Vagina (tissue), 2 donors: ENCODE results near the gene POU6F2. TPM values are rescaled to one million over a fixed set of nuclear protein-coding genes. Genes with fewer than 3 reads are reported as not detected.

Experiments used
- DNase-seq, 2 donors: peaks; one replicate each; pipeline ENCODE4 v3.0.0-alpha.2; 2017; ENCODE audit errors: extremely low spot score in 2 of 2
- H3K27ac ChIP-seq: fragments of 200-600 bp; sonication (generic); one replicate; pipeline ENCODE4 v1.5.1; 2019
- H3K27me3 ChIP-seq: fragments of 200-600 bp; sonication (generic); one replicate; pipeline ENCODE4 v1.5.1; 2019
- H3K36me3 ChIP-seq, 2 donors: fragments of 200-600 bp; sonication (generic); one replicate each; pipeline ENCODE4 v1.5.1; 2017 to 2019
- H3K4me1 ChIP-seq: fragments of 200-600 bp; sonication (generic); one replicate; pipeline ENCODE4 v1.5.1; 2019
- H3K4me3 ChIP-seq, 2 donors: fragments of 200-600 bp; sonication (generic); 1 replicate in 1 of 2; 2 replicates in 1 of 2; pipeline ENCODE4 v1.5.1; 2016 to 2019
- H3K9me3 ChIP-seq: fragments of 200-600 bp; sonication (generic); one replicate; pipeline ENCODE4 v1.5.1; 2019
- CTCF ChIP-seq, 3 experiments: fragments of 450-650 bp in 2 of 3; fragments of 200-600 bp in 1 of 3; sonication (generic) in 1 of 3; IDR thresholded peaks; one replicate each; pipeline ENCODE4 v1.5.1; 2017 to 2019; ENCODE audit warnings: antibody characterized with exemption in 3 of 3, mild to moderate bottlenecking in 2 of 3, moderate library complexity in 2 of 3
- POLR2A ChIP-seq, 2 donors: fragments of 450-650 bp; IDR thresholded peaks; one replicate each; pipeline ENCODE4 v1.6.1; 2017; ENCODE audit warnings: antibody characterized with exemption in 2 of 2, mild to moderate bottlenecking in 2 of 2, moderate library complexity in 2 of 2
- POLR2AphosphoS5 ChIP-seq, 2 donors: sonication (generic); formaldehyde crosslinking; IDR thresholded peaks; one replicate each; pipeline ENCODE4 v1.9.0; 2017; ENCODE audit warnings: antibody characterized with exemption in 2 of 2, mild to moderate bottlenecking in 2 of 2, low read depth in 1 of 2; ENCODE audit not compliant: insufficient read depth in 1 of 2
- intact Hi-C: fragments of 100-400 bp; cut with DNase I; formaldehyde crosslinking; loops from one replicate; pipeline ENCODE4 v1.15.1; 2023
- total RNA-seq: library from RNA; depleted of rRNA; stranded (reverse); fragments of >200 nt; gene quantifications from one replicate; pipeline ENCODE4 v1.2.3, GENCODE V29; 2016

POU6F2 gene
- total RNA-seq, 1 donor from 2014 or later, result not detected

- H3K9me3 ChIP-seq, result no peaks in the 10 kb centered on the region
- intact Hi-C loops, result no loop called here
- TF ChIP-seq POLR2A (IDR thresholded peaks at IDR 0.05) (no peak), POLR2AphosphoS5 (IDR thresholded peaks at IDR 0.05; ENCODE audit: insufficient read depth in 1 of 2, low read depth in 1 of 2) (no peak), CTCF (IDR thresholded peaks at IDR 0.05) (no peak)
- no peak overlapping the region for H3K4me3 ChIP-seq
- H3K27me3 ChIP-seq, result no peaks in the 10 kb centered on the region
- no peaks in the 10 kb centered on the region for H3K4me1 ChIP-seq
- H3K36me3 ChIP-seq, result no peaks in the 10 kb centered on the region
- DNase-seq, result no peak
- H3K27ac ChIP-seq, result no peak overlapping the region
Measured at GRCh38 chr7:39428221-39428620, 450.5 kb downstream of the POU6F2 start.

GRCh38 chr7:39429421-39429820 lies 451.7 kb downstream of the POU6F2 start:
- intact Hi-C loops, result no loop called here

GRCh38 chr7:39430441-39430840 lies 452.7 kb downstream of the POU6F2 start:
- Histone ChIP-seq H3K4me3 (no peak overlapping the region), H3K36me3 (no peaks in the 10 kb centered on the region), H3K27ac (no peak overlapping the region), H3K27me3 (no peaks in the 10 kb centered on the region), H3K9me3 (no peaks in the 10 kb centered on the region), H3K4me1 (no peaks in the 10 kb centered on the region)
- DNase-seq, result no peak
- intact Hi-C loops, result no loop called here
- TF ChIP-seq POLR2A (IDR thresholded peaks at IDR 0.05) (no peak), CTCF (IDR thresholded peaks at IDR 0.05) (no peak), POLR2AphosphoS5 (IDR thresholded peaks at IDR 0.05; ENCODE audit: insufficient read depth in 1 of 2, low read depth in 1 of 2) (no peak)

More at GRCh38 chr7:39429421-39429820, 451.7 kb downstream of the POU6F2 start:
- no peak for DNase-seq
- TF ChIP-seq CTCF (IDR thresholded peaks at IDR 0.05) (no peak), POLR2AphosphoS5 (IDR thresholded peaks at IDR 0.05; ENCODE audit: insufficient read depth in 1 of 2, low read depth in 1 of 2) (no peak), POLR2A (IDR thresholded peaks at IDR 0.05) (no peak)
- Histone ChIP-seq H3K27ac (no peak overlapping the region), H3K27me3 (no peaks in the 10 kb centered on the region), H3K4me1 (no peaks in the 10 kb centered on the region), H3K36me3 (no peaks in the 10 kb centered on the region), H3K9me3 (no peaks in the 10 kb centered on the region), H3K4me3 (no peak overlapping the region)

GRCh38 chr7:39430909-39431641 lies 453.4 kb downstream of the POU6F2 start:
- Histone ChIP-seq H3K4me1 (no peaks in the 10 kb centered on the region), H3K27ac (no peak overlapping the region), H3K27me3 (no peaks in the 10 kb centered on the region), H3K36me3 (no peaks in the 10 kb centered on the region), H3K9me3 (no peaks in the 10 kb centered on the region), H3K4me3 (no peak overlapping the region)
- intact Hi-C loops, result no loop called here
- TF ChIP-seq POLR2A (IDR thresholded peaks at IDR 0.05), result no peak
- TF ChIP-seq POLR2AphosphoS5 (IDR thresholded peaks at IDR 0.05; ENCODE audit: insufficient read depth in 1 of 2, low read depth in 1 of 2), result no peak
- no peak for TF ChIP-seq CTCF (IDR thresholded peaks at IDR 0.05)
- DNase-seq, result no peak

GRCh38 chr7:39432368-39432767 lies 454.7 kb downstream of the POU6F2 start:
- no peak overlapping the region for H3K4me3 ChIP-seq
- DNase-seq, result no peak
- H3K4me1 ChIP-seq, result no peaks in the 10 kb centered on the region
- H3K27me3 ChIP-seq, result no peaks in the 10 kb centered on the region
- TF ChIP-seq POLR2AphosphoS5 (IDR thresholded peaks at IDR 0.05; ENCODE audit: insufficient read depth in 1 of 2, low read depth in 1 of 2) (no peak), CTCF (IDR thresholded peaks at IDR 0.05) (no peak), POLR2A (IDR thresholded peaks at IDR 0.05) (no peak)
- H3K27ac ChIP-seq, result no peak overlapping the region
- no peaks in the 10 kb centered on the region for H3K36me3 ChIP-seq
- intact Hi-C loops, result no loop called here
- H3K9me3 ChIP-seq, result no peaks in the 10 kb centered on the region
